Activated CD4-positive, CD25-positive, alpha-beta regulatory T cell treated with anti-CD3 and anti-CD28 coated beads, Interleukin-2, amount 50 U/mL, for 16 hours (primary cell): ENCODE measurements around the gene FNDC5.

Experiments used
- DNase-seq: peaks from one replicate; pipeline ENCODE4 v3.0.0-alpha.2; 2020; ENCODE audit warnings: low read depth, low spot score

FNDC5 gene

GRCh38 chr1:32897082-32898049 lies 26.7 kb upstream of the FNDC5 start:
- no peak for DNase-seq

DNA sequence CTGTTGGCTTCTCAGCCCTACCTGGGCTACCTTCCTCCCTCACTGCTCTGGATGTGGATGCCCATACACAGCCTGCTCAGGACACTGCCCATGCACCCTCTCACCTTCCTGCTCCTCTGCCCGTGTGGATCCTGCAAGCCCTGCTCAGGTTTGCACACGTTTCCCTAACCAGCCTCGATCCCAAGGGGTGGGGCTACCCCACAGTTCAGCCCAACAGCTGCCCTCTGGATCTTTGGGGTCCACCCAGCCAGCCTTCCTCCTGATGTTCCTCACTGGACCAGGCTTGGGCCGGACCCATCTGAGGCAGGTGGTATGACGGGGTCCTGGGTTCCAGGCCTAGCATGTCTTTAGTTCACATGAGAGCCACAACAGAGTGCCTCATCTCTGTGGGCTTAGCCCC lies 25.7 kb upstream of the FNDC5 start:
- DNase-seq: no peak

- no peak for DNase-seq
These were observed 24.9 kb upstream of the FNDC5 start for GRCh38 chr1:32895325-32896215.

DNA sequence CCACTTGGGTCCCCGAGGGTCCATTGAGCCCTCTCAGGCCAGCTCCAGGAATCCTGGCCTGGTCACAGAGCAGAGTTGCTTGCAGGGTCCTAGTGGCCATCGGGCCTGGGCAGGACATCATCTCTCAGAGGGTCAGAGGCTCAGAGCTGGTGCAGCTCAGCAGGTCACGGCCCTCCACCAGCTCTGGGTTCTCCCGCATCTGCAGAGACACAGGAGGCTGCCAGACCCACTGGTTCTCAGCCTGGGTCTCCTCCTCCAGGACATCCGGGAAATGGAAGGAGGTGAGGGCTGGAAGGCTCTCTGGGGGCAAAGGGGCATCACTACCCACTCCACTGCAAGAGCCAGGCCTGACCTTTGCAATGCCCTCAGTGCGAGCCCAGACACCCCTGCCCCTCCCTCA lies 24.0 kb upstream of the FNDC5 start:
- no peak for DNase-seq

DNA sequence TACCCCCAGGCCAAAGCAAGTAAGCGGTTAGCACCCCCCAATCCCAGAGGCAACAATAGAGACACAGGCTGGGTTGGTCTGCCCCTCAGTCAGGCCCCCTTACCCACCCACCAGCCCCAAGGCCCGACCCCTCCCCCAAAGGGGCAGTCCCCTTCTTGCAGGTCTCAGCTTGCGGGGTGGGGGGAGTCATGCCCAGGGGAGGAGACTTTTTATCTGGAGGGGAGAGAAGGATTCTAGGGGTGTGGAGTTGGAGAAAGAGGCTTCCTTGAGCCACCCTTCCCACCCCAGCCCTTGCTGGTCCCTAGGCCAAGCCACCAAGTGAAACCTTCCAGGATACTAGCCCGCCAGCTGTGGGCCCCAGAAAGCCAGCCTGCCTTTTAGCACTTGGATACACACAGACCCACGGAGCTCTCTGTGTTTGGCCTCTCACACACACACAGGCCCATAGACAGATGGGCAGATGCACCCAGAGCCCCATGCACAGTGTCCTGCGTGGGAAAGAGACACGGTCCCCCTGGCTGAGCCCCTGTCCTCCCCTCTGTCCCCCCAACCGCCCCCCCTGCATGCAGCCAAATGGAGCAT lies 23.4 kb upstream of the FNDC5 start:
- DNase-seq: no peak

GRCh38 chr1:32893198-32894018 lies 22.7 kb upstream of the FNDC5 start:
- no peak for DNase-seq

- no peak for DNase-seq
These were observed 21.9 kb upstream of the FNDC5 start for GRCh38 chr1:32892368-32893197.

- no peak for DNase-seq
These were observed 20.9 kb upstream of the FNDC5 start for GRCh38 chr1:32891630-32892029.

DNA sequence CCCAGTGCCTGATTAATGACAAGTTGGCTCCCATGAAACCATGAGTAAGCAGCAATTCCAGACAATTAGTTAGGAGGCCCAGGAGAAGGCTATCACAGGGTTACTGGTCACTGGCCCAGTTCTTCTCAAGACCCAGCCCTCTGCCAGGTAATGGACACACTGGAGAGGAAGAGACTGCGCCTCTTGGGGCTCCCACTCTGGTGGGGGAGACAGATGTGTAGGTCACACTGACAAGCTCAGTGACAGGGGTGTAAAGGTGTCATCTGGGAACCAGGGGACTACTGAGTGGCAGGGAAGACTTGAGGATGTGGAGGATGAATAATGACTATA lies 20.5 kb upstream of the FNDC5 start:
- no peak for DNase-seq

GRCh38 chr1:32890516-32891240 lies 20.0 kb upstream of the FNDC5 start:
- DNase-seq: no peak

GRCh38 chr1:32889731-32890278 lies 19.1 kb upstream of the FNDC5 start:
- no peak for DNase-seq

- DNase-seq: no peak
These were observed 18.1 kb upstream of the FNDC5 start for GRCh38 chr1:32888677-32889420.

DNA sequence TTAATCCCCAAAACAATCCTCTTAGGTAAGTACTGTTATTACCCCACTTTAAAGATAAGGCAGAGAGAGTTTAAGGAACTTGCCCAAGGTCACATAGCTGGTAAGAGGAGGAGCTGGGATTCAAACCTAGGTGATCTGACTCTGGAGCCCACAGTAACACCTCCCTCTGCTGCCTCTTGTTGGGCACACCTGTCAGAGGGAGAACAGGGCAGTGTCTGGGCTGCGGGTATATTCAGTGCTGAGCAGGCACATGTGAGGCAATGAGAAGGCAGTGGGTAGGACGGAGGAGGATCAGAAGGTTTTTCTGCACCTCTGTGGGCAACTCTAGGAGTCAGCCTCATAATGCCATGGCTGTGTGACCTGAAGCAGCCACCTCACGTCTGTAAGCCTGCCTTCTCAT lies 17.4 kb upstream of the FNDC5 start:
- no peak for DNase-seq

GRCh38 chr1:32887623-32888022 lies 16.9 kb upstream of the FNDC5 start:
- no peak for DNase-seq

GRCh38 chr1:32886828-32887414 lies 16.2 kb upstream of the FNDC5 start:
- no peak for DNase-seq

DNA sequence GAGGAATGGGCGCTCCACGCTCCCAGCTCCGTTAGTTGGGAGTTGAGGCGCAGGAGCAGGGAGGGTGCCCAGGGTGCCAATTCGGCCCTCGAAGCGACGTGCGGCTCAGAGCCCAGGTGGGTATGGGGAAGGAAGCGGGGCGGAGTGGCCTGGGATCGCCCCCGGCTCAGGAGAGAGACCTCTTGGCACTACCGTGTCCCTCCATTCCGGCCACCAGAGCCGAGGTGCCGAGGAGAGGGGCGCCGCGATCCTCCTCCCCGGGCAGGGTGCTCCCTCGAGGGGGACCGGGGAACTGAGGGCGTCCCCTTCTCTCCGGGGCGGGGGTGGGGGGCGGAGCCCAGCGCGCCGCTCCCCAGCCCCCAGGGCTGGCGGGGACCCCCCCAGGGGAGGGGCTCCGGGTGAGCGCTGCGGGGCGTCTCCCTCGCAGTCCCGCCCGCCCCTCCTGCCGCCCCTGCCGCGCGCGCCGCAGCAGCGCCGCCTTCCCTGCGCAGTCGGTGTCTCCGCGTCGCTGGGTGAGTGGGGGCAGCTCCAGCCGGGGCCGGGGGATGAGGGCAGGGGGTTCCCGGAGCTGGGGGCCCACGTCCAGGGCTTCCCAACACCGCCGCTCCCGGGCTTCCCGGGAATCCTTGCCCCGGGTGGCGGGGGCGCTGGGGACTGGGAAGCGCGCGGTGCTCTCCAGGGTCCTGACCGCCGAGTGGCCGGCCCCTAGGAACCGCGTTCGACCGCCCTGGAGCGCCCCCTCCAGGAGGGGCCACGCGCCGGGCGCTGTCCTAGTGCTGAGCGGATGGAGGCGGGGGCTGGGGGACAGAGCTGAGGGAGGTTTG lies 15.5 kb upstream of the FNDC5 start, which contains the start of gene HPCA:
HPCA (plus strand) TSS at position 488 of the 824 bp plus-strand sequence. CDS start 2,408 bp downstream, outside the sequence.
- no peak for DNase-seq

DNA sequence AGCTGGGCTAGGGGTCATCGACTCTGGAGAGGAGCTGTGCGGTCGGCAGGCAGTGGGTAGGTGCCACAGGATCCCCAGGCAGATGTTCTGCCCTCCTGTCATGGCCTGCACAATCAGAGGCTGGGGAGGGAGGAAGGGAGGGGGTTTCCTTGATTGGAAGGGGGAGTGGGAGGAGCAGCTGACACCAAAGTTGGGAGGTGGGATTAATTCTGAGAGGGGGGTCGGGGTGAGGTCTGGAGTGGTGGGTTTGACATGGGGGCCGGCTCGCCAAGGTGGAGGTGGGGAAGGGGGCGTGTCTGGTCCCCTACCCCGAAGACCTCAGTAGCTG lies 14.9 kb upstream of the FNDC5 start:
- DNase-seq: no peak

- DNase-seq: no peak
These were observed 14.0 kb upstream of the FNDC5 start for GRCh38 chr1:32884726-32885125.
